ENCODE results near the gene CRB2. TPM values are rescaled to one million over a fixed set of nuclear protein-coding genes. Genes with fewer than 3 reads are reported as not detected.
"Not testable (repeated sequence)": the region's sequence is repeated elsewhere in the genome, so short reads cannot be mapped to it uniquely, and the experiment has no call there.

The CRB2 gene
- total RNA-seq, 1 donor: not detected

GRCh38 chr9:123390337-123391135, 34.5 kb downstream of the CRB2 start:
- Histone ChIP-seq H3K4me1 (ENCODE audit: insufficient read depth, low read length) (peaks cover 26% of the 10 kb centered on the region), H3K9me3 (ENCODE audit: low read depth, low read length) (no peaks in the 10 kb centered on the region), H3K27me3 (ENCODE audit: insufficient read depth, low read length) (no peaks in the 10 kb centered on the region), H3K4me3 (ENCODE audit: low read length) (no peak overlapping the region)

GRCh38 chr9:123391233-123391632, 35.2 kb downstream of the CRB2 start:
- no peak overlapping the region for H3K4me3 ChIP-seq (ENCODE audit: low read length)
- H3K4me1 ChIP-seq (ENCODE audit: insufficient read depth, low read length): peaks cover 26% of the 10 kb centered on the region
- H3K27me3 ChIP-seq (ENCODE audit: insufficient read depth, low read length): no peaks in the 10 kb centered on the region
- H3K9me3 ChIP-seq (ENCODE audit: low read depth, low read length): no peaks in the 10 kb centered on the region

- no peak overlapping the region for H3K4me3 ChIP-seq (ENCODE audit: low read length)
- no peaks in the 10 kb centered on the region for H3K9me3 ChIP-seq (ENCODE audit: low read depth, low read length)
- H3K27me3 ChIP-seq (ENCODE audit: insufficient read depth, low read length): no peaks in the 10 kb centered on the region
Observed at GRCh38 chr9:123391946-123392345, 35.9 kb downstream of the CRB2 start.

GRCh38 chr9:123392802-123393201, 36.8 kb downstream of the CRB2 start:
- Histone ChIP-seq H3K27me3 (ENCODE audit: insufficient read depth, low read length) (no peaks in the 10 kb centered on the region), H3K4me3 (ENCODE audit: low read length) (no peak overlapping the region), H3K9me3 (ENCODE audit: low read depth, low read length) (no peaks in the 10 kb centered on the region), H3K4me1 (ENCODE audit: insufficient read depth, low read length) (peaks cover 21% of the 10 kb centered on the region)

More at GRCh38 chr9:123391946-123392345, 35.9 kb downstream of the CRB2 start:
- peaks cover 26% of the 10 kb centered on the region for H3K4me1 ChIP-seq (ENCODE audit: insufficient read depth, low read length)

GRCh38 chr9:123394291-123395235, 38.6 kb downstream of the CRB2 start:
- Histone ChIP-seq H3K9me3 (ENCODE audit: low read depth, low read length) (no peaks in the 10 kb centered on the region), H3K27me3 (ENCODE audit: insufficient read depth, low read length) (no peaks in the 10 kb centered on the region), H3K4me1 (ENCODE audit: insufficient read depth, low read length) (peaks cover 3% of the 10 kb centered on the region), H3K4me3 (ENCODE audit: low read length) (no peak overlapping the region)

GRCh38 chr9:123395276-123395688, 39.3 kb downstream of the CRB2 start:
- H3K4me1 ChIP-seq (ENCODE audit: insufficient read depth, low read length): no peaks in the 10 kb centered on the region
- no peak overlapping the region for H3K4me3 ChIP-seq (ENCODE audit: low read length)
- H3K27me3 ChIP-seq (ENCODE audit: insufficient read depth, low read length): no peaks in the 10 kb centered on the region
- H3K9me3 ChIP-seq (ENCODE audit: low read depth, low read length): no peaks in the 10 kb centered on the region

GRCh38 chr9:123395689-123396511, 39.9 kb downstream of the CRB2 start:
- Histone ChIP-seq H3K4me3 (ENCODE audit: low read length) (no peak overlapping the region), H3K4me1 (ENCODE audit: insufficient read depth, low read length) (no peaks in the 10 kb centered on the region), H3K27me3 (ENCODE audit: insufficient read depth, low read length) (no peaks in the 10 kb centered on the region), H3K9me3 (ENCODE audit: low read depth, low read length) (no peaks in the 10 kb centered on the region)

- no peaks in the 10 kb centered on the region for H3K27me3 ChIP-seq (ENCODE audit: insufficient read depth, low read length)
- no peaks in the 10 kb centered on the region for H3K9me3 ChIP-seq (ENCODE audit: low read depth, low read length)
- H3K4me1 ChIP-seq (ENCODE audit: insufficient read depth, low read length): no peaks in the 10 kb centered on the region
- H3K4me3 ChIP-seq (ENCODE audit: low read length): no peak overlapping the region
Observed at GRCh38 chr9:123397975-123398374, 42.0 kb downstream of the CRB2 start.

- H3K4me1 ChIP-seq (ENCODE audit: insufficient read depth, low read length); H3K9me3 ChIP-seq (ENCODE audit: low read depth, low read length): not testable (repeated sequence)
Observed at GRCh38 chr9:123398938-123399337, 42.9 kb downstream of the CRB2 start.

GRCh38 chr9:123399803-123400378, 43.9 kb downstream of the CRB2 start:
- Histone ChIP-seq H3K4me1 (ENCODE audit: insufficient read depth, low read length) (no peaks in the 10 kb centered on the region), H3K9me3 (ENCODE audit: low read depth, low read length) (no peaks in the 10 kb centered on the region), H3K4me3 (ENCODE audit: low read length) (no peak overlapping the region), H3K27me3 (ENCODE audit: insufficient read depth, low read length) (no peaks in the 10 kb centered on the region)

More at GRCh38 chr9:123398938-123399337, 42.9 kb downstream of the CRB2 start:
- H3K4me3 ChIP-seq (ENCODE audit: low read length); H3K27me3 ChIP-seq (ENCODE audit: insufficient read depth, low read length): not testable (repeated sequence)

GRCh38 chr9:123400926-123401503, 45.0 kb downstream of the CRB2 start:
- no peak overlapping the region for H3K4me3 ChIP-seq (ENCODE audit: low read length)
- H3K27me3 ChIP-seq (ENCODE audit: insufficient read depth, low read length): no peaks in the 10 kb centered on the region
- H3K9me3 ChIP-seq (ENCODE audit: low read depth, low read length): no peaks in the 10 kb centered on the region
- H3K4me1 ChIP-seq (ENCODE audit: insufficient read depth, low read length): no peaks in the 10 kb centered on the region

GRCh38 chr9:123401879-123402513, 46.0 kb downstream of the CRB2 start:
- no peaks in the 10 kb centered on the region for H3K4me1 ChIP-seq (ENCODE audit: insufficient read depth, low read length)
- H3K9me3 ChIP-seq (ENCODE audit: low read depth, low read length): no peaks in the 10 kb centered on the region
- H3K27me3 ChIP-seq (ENCODE audit: insufficient read depth, low read length): no peaks in the 10 kb centered on the region
- no peak overlapping the region for H3K4me3 ChIP-seq (ENCODE audit: low read length)

- Histone ChIP-seq H3K27me3 (ENCODE audit: insufficient read depth, low read length) (no peaks in the 10 kb centered on the region), H3K4me1 (ENCODE audit: insufficient read depth, low read length) (no peaks in the 10 kb centered on the region), H3K4me3 (ENCODE audit: low read length) (no peak overlapping the region), H3K9me3 (ENCODE audit: low read depth, low read length) (no peaks in the 10 kb centered on the region)
Observed at GRCh38 chr9:123402981-123403509, 47.0 kb downstream of the CRB2 start.
